ENCODE results near the gene RPN2.

Gene RPN2

GRCh38 chr20:37283530-37284195 lies 104.5 kb downstream of the RPN2 start:
- H3K4me3 ChIP-seq (ENCODE audit: low read length): no peak overlapping the region
- TF ChIP-seq ZNF274 (IDR thresholded peaks at IDR 0.05; ENCODE audit: low read depth, low read length): no peak

GRCh38 chr20:37284691-37285161 lies 105.6 kb downstream of the RPN2 start:
- no peak overlapping the region for H3K4me3 ChIP-seq (ENCODE audit: low read length)
- TF ChIP-seq ZNF274 (IDR thresholded peaks at IDR 0.05; ENCODE audit: low read depth, low read length): no peak

GRCh38 chr20:37285664-37286374 lies 106.7 kb downstream of the RPN2 start:
- TF ChIP-seq ZNF274 (IDR thresholded peaks at IDR 0.05; ENCODE audit: low read depth, low read length): no peak
- H3K4me3 ChIP-seq (ENCODE audit: low read length): no peak overlapping the region

GRCh38 chr20:37288091-37288490 lies 109.0 kb downstream of the RPN2 start:
- no peak for TF ChIP-seq ZNF274 (IDR thresholded peaks at IDR 0.05; ENCODE audit: low read depth, low read length)
- H3K4me3 ChIP-seq (ENCODE audit: low read length): no peak overlapping the region

- TF ChIP-seq ZNF274 (IDR thresholded peaks at IDR 0.05; ENCODE audit: low read depth, low read length): no peak
- H3K4me3 ChIP-seq (ENCODE audit: low read length): peak overlapping the region; percentile 76
These were observed 111.2 kb downstream of the RPN2 start for GRCh38 chr20:37290158-37290810.
